GM12864 (cell line): Measurements from ENCODE around the gene LILRB5.
"Not testable (repeated sequence)": the region's sequence is repeated elsewhere in the genome, so short reads cannot be mapped to it uniquely, and the experiment has no call there.

ENCODE experiments used
- DNase-seq: peaks from one replicate; pipeline ENCODE4 v3.0.0-alpha.2; 2011; ENCODE audit warnings: low read depth
- H3K4me3 ChIP-seq: 2 replicates; pipeline ENCODE4 v1.5.1; 2011; ENCODE audit warnings: mild to moderate bottlenecking, low read depth, low read length, control low read depth
- CTCF ChIP-seq: IDR thresholded peaks from 2 replicates; pipeline ENCODE4 v1.5.1; 2011; ENCODE audit warnings: low read depth, mild to moderate bottlenecking, moderate library complexity, low read length, control low read depth, inconsistent platforms; ENCODE audit errors: missing control alignments

The LILRB5 gene

GRCh38 chr19:54207983-54208783 is 48.9 kb downstream of the LILRB5 start:
- no peak overlapping the region for H3K4me3 ChIP-seq
- DNase-seq = peak; percentile 72
- TF ChIP-seq CTCF = no peak

- no peak for DNase-seq
- TF ChIP-seq CTCF = no peak
- no peak overlapping the region for H3K4me3 ChIP-seq
Measured at GRCh38 chr19:54207676-54207982, 49.4 kb downstream of the LILRB5 start.

GRCh38 chr19:54207193-54207592 is 49.9 kb downstream of the LILRB5 start:
- not testable (repeated sequence) for H3K4me3 ChIP-seq, DNase-seq

- H3K4me3 ChIP-seq = no peak overlapping the region
- DNase-seq = no peak
- no peak for TF ChIP-seq CTCF
Measured at GRCh38 chr19:54206831-54207177, 50.3 kb downstream of the LILRB5 start.

GRCh38 chr19:54206030-54206830 is 50.8 kb downstream of the LILRB5 start:
- no peak for DNase-seq
- TF ChIP-seq CTCF = no peak
- H3K4me3 ChIP-seq = no peak overlapping the region

GRCh38 chr19:54204767-54205468 is 52.2 kb downstream of the LILRB5 start:
- no peak for TF ChIP-seq CTCF
- no peak for DNase-seq
- H3K4me3 ChIP-seq = peak overlapping the region; percentile 73; the same call in 1 of the 2 replicates

- no peak for DNase-seq
- no peak for TF ChIP-seq CTCF
- peak overlapping the region; percentile 73 for H3K4me3 ChIP-seq
Measured at GRCh38 chr19:54203151-54203611, 53.9 kb downstream of the LILRB5 start.
